ENCODE measurements around the gene FGF9.

Gene FGF9

GRCh38 chr13:21673789-21674489 lies 3.1 kb downstream of the FGF9 start:
- FAIRE-seq (no peak), DNase-seq (ENCODE audit: low spot score) (no peak)

- FAIRE-seq (no peak), DNase-seq (ENCODE audit: low spot score) (no peak)
Measured at GRCh38 chr13:21674490-21675009, 3.7 kb downstream of the FGF9 start.

- FAIRE-seq (no peak), DNase-seq (ENCODE audit: low spot score) (no peak)
Measured at GRCh38 chr13:21675095-21675991, 4.5 kb downstream of the FGF9 start.

GRCh38 chr13:21676611-21677021 lies 5.7 kb downstream of the FGF9 start:
- no peak for FAIRE-seq

GRCh38 chr13:21677075-21677623 lies 6.3 kb downstream of the FGF9 start:
- DNase-seq (ENCODE audit: low spot score) (no peak), FAIRE-seq (no peak)

More at GRCh38 chr13:21676611-21677021, 5.7 kb downstream of the FGF9 start:
- DNase-seq (ENCODE audit: low spot score): no peak

GRCh38 chr13:21683034-21683733 lies 12.3 kb downstream of the FGF9 start:
- peak; percentile 87 for DNase-seq (ENCODE audit: low spot score)
- FAIRE-seq: peak; percentile 92

GRCh38 chr13:21684576-21684975 lies 13.7 kb downstream of the FGF9 start:
- FAIRE-seq: no peak
- no peak for DNase-seq (ENCODE audit: low spot score)

GRCh38 chr13:21685485-21686064 lies 14.7 kb downstream of the FGF9 start:
- FAIRE-seq (no peak), DNase-seq (ENCODE audit: low spot score) (no peak)

GRCh38 chr13:21686751-21687391 lies 16.0 kb downstream of the FGF9 start:
- DNase-seq (ENCODE audit: low spot score) (no peak), FAIRE-seq (no peak)

- no peak for FAIRE-seq
- no peak for DNase-seq (ENCODE audit: low spot score)
Measured at GRCh38 chr13:21688056-21688455, 17.2 kb downstream of the FGF9 start.

GRCh38 chr13:21689097-21689496 lies 18.2 kb downstream of the FGF9 start:
- no peak for FAIRE-seq
- DNase-seq (ENCODE audit: low spot score): no peak

- FAIRE-seq (no peak), DNase-seq (ENCODE audit: low spot score) (no peak)
Measured at GRCh38 chr13:21690955-21691354, 20.1 kb downstream of the FGF9 start.

- DNase-seq (ENCODE audit: low spot score): no peak
- FAIRE-seq: no peak
Measured at GRCh38 chr13:21691500-21691899, 20.6 kb downstream of the FGF9 start.

GRCh38 chr13:21691928-21692327 lies 21.1 kb downstream of the FGF9 start:
- FAIRE-seq (no peak), DNase-seq (ENCODE audit: low spot score) (no peak)

- FAIRE-seq: no peak
Measured at GRCh38 chr13:21694831-21695230, 24.0 kb downstream of the FGF9 start.

GRCh38 chr13:21695546-21695945 lies 24.7 kb downstream of the FGF9 start:
- DNase-seq (ENCODE audit: low spot score): no peak
- FAIRE-seq: no peak

More at GRCh38 chr13:21694831-21695230, 24.0 kb downstream of the FGF9 start:
- DNase-seq (ENCODE audit: low spot score): no peak

GRCh38 chr13:21696865-21697448 lies 26.1 kb downstream of the FGF9 start:
- DNase-seq (ENCODE audit: low spot score) (no peak), FAIRE-seq (no peak)

- FAIRE-seq: no peak
- DNase-seq (ENCODE audit: low spot score): no peak
Measured at GRCh38 chr13:21698817-21699679, 28.2 kb downstream of the FGF9 start.

- no peak for FAIRE-seq
- no peak for DNase-seq (ENCODE audit: low spot score)
Measured at GRCh38 chr13:21701460-21701859, 30.6 kb downstream of the FGF9 start.

All from RCC 7860 (cell line).